K562 (cell line): ENCODE data around the gene CIAO1. TPM values are rescaled to one million over a fixed set of nuclear protein-coding genes. Genes with fewer than 3 reads are reported as not detected.

Experiments used
- ATAC-seq: fragments of 200-7000 bp; cut with Tn5 transposase; 3 replicates; pipeline ENCODE4 v1.9.1; 2020; ENCODE audit warnings: moderate library complexity
- BruUV-seq: library from RNA; stranded (reverse); fragments of 400-500 nt; replicated peaks from 2 replicates; lab custom pipeline; 2021; lab: Mats Ljungman, UMichigan
- CTCF ChIA-PET: fragments of 300-600 bp; formaldehyde crosslinking; extraction: SDS; loops from one replicate; lab custom pipeline; 2021; ENCODE audit warnings: low intra/inter-chr PET ratio; lab: Yijun Ruan, JAX
- POLR2A ChIA-PET: fragments of 300-600, 350-650 bp; sonication (Branson Sonifier 250); formaldehyde crosslinking; extraction: SDS; loops from one replicate; lab custom pipeline; 2021; ENCODE audit warnings: antibody characterized with exemption, inconsistent platforms; lab: Yijun Ruan, JAX
- DNase-seq, 4 experiments: peaks; one replicate each; pipeline versions ENCODE4 v3.0.0 to v3.0.0-alpha.2; 2011 to 2018; ENCODE audit warnings: low spot score in 3 of 4, mixed read lengths in 3 of 4; ENCODE audit errors: extremely low read depth in 1 of 4
- FAIRE-seq: peaks from 2 replicates; lab custom pipeline; 2011; peaks lifted over from hg19 to GRCh38; lab: Jason Lieb, UNC
- H2AFZ ChIP-seq: 2 replicates; pipeline ENCODE4 v1.6.0; 2011; ENCODE audit warnings: low read depth, low read length, control low read depth, inconsistent platforms
- H3K27ac ChIP-seq: fragments of 200-600 bp; 3 replicates; pipeline ENCODE4 v1.8.0; 2011; ENCODE audit warnings: low read depth, mild to moderate bottlenecking, control low read depth, inconsistent platforms, low read length, moderate library complexity, mixed read lengths; ENCODE audit errors: extremely low read depth
- H3K27me3 ChIP-seq, 2 experiments: fragments of 300-600 bp in 1 of 2; 2 replicates in 1 of 2; 3 replicates in 1 of 2; pipeline versions ENCODE4 v1.6.0 to v1.8.0; 2011; ENCODE audit warnings: inconsistent platforms in 2 of 2, low read length in 2 of 2, mild to moderate bottlenecking in 1 of 2, mixed read lengths in 1 of 2, moderate library complexity in 1 of 2; ENCODE audit not compliant: control insufficient read depth in 2 of 2, insufficient read depth in 2 of 2
- H3K36me3 ChIP-seq: fragments of 300-600 bp; 3 replicates; pipeline ENCODE4 v1.8.0; 2011; ENCODE audit warnings: mild to moderate bottlenecking, low read length, inconsistent platforms; ENCODE audit not compliant: control insufficient read depth, insufficient read depth
- H3K4me1 ChIP-seq, 2 experiments: fragments of 200-600 bp in 1 of 2; replicated peaks in 1 of 2; 2 replicates in 1 of 2; 3 replicates in 1 of 2; pipeline versions ENCODE4 v1.5.1 to v1.8.0; 2011; ENCODE audit warnings: inconsistent platforms in 2 of 2, low read length in 2 of 2, mild to moderate bottlenecking in 1 of 2, mixed read lengths in 1 of 2, moderate library complexity in 1 of 2; ENCODE audit not compliant: control insufficient read depth in 2 of 2, insufficient read depth in 2 of 2
- H3K4me2 ChIP-seq: 2 replicates; pipeline ENCODE4 v1.6.1; 2011; ENCODE audit warnings: low read length, control low read depth, inconsistent platforms, mixed read lengths; ENCODE audit not compliant: insufficient read depth
- H3K4me3 ChIP-seq: fragments of 200-600 bp; sonication (generic), shearing (Covaris generic); 2 replicates; pipeline ENCODE4 v1.5.1; 2016; ENCODE audit warnings: control low read depth, inconsistent platforms
- H3K79me2 ChIP-seq: fragments of 200-600 bp; 3 replicates; pipeline ENCODE4 v1.8.0; 2011; ENCODE audit warnings: low read length, inconsistent platforms; ENCODE audit not compliant: control insufficient read depth, insufficient read depth
- H3K9ac ChIP-seq, 2 experiments: 2 replicates each; pipeline versions ENCODE4 v1.6.0 to v1.6.1; 2011; ENCODE audit warnings: low read depth in 2 of 2, low read length in 2 of 2, control low read depth in 1 of 2, inconsistent platforms in 1 of 2, mild to moderate bottlenecking in 1 of 2, mixed read lengths in 1 of 2; ENCODE audit not compliant: insufficient read depth in 1 of 2
- H3K9me1 ChIP-seq: one replicate; pipeline ENCODE4 v1.6.0; 2011; ENCODE audit warnings: inconsistent platforms, mild to moderate bottlenecking, low read length, moderate library complexity; ENCODE audit not compliant: control insufficient read depth, insufficient read depth
- H3K9me3 ChIP-seq: replicated peaks from 2 replicates; pipeline ENCODE4 v1.5.1; 2011; ENCODE audit warnings: low read depth, low read length, inconsistent platforms; ENCODE audit not compliant: control insufficient read depth, insufficient read depth
- H4K20me1 ChIP-seq: replicated peaks from 2 replicates; pipeline ENCODE4 v1.6.1; 2011; ENCODE audit warnings: low read length, inconsistent platforms, mixed read lengths; ENCODE audit not compliant: control insufficient read depth, insufficient read depth
- ASH1L ChIP-seq: fragments of 450-650 bp; IDR thresholded peaks from 2 replicates; pipeline ENCODE4 v1.6.1; 2018; ENCODE audit warnings: borderline replicate concordance, mild to moderate bottlenecking, low read depth; ENCODE audit not compliant: partially characterized antibody
- CEBPZ ChIP-seq: fragments of 150-350 bp; IDR thresholded peaks from 2 replicates; pipeline ENCODE4 v1.6.1; 2014; ENCODE audit warnings: low read depth, mild to moderate bottlenecking, low read length, borderline replicate concordance
- MXD1 ChIP-seq: fragments of 250-450 bp; sonication (Bioruptor Pico); IDR thresholded peaks from 2 replicates; pipeline ENCODE4 v1.8.0; 2021; ENCODE audit warnings: borderline replicate concordance, mild to moderate bottlenecking, moderate library complexity; ENCODE audit not compliant: poor library complexity, severe bottlenecking
- REST ChIP-seq, 2 experiments: fragments of 450-650 bp; formaldehyde crosslinking in 1 of 2; IDR thresholded peaks; 2 replicates each; pipeline versions ENCODE4 v1.4.0 to v1.6.1; 2014 to 2020; ENCODE audit warnings: mild to moderate bottlenecking in 2 of 2, borderline replicate concordance in 1 of 2, low read depth in 1 of 2
- SMARCA5 ChIP-seq: fragments of 450-650 bp; IDR thresholded peaks from 2 replicates; pipeline ENCODE4 v1.6.1; 2016
- SRSF3 ChIP-seq: fragments of 200-400 bp; formaldehyde crosslinking; IDR thresholded peaks from 2 replicates; pipeline ENCODE4 v1.6.1; 2016; ENCODE audit warnings: mild to moderate bottlenecking, low read length, moderate library complexity; ENCODE audit not compliant: insufficient read depth
- ZNF639 ChIP-seq, 2 experiments: fragments of 200-800 bp in 1 of 2; sonication (Bioruptor generic) in 1 of 2; sonication (generic) in 1 of 2; formaldehyde crosslinking in 1 of 2; IDR thresholded peaks in 1 of 2; conservative IDR thresholded peaks in 1 of 2; 2 replicates each; pipeline versions ENCODE4 v1.5.0 to v1.6.1; 2016 to 2020; ENCODE audit warnings: missing compliant biosample characterization in 1 of 2, missing genetic modification characterization in 1 of 2, missing genetic modification reagents in 1 of 2
- WGBS: fragments of 100-300 bp; shearing (Covaris generic); methylation state at CpG from one replicate; pipeline ENCODE4 v1.1.6; 2016; ENCODE audit warnings: low coverage, mixed read lengths; ENCODE audit not compliant: insufficient coverage; ENCODE audit errors: missing lambda C conversion rate; 5-methylcytosine and 5-hydroxymethylcytosine counted together
- in situ Hi-C: fragments of 300-500 bp; cut with MboI; formaldehyde crosslinking; loops from 4 replicates; pipeline ENCODE4 v1.15.0; 2018; ENCODE audit warnings: inconsistent platforms, mixed read lengths
- intact Hi-C: fragments of 100-400 bp; cut with micrococcal nuclease; formaldehyde crosslinking; loops from 2 replicates; pipeline ENCODE4 v1.14.2; 2022
- polyA plus RNA-seq, 8 experiments: library from polyadenylated mRNA; depleted of rRNA in 4 of 8; stranded (reverse) in 5 of 8; unstranded in 3 of 8; fragments of >200 nt; fragmentation: Nextera tagmentation in 2 of 8; fragmentation: Illumina TruSeq in 1 of 8; extraction: Ambion mirVana in 2 of 8; extraction: Trizol in 1 of 8; gene quantifications; 2 replicates each; pipeline versions ENCODE4 v1.2.1 to v1.2.3, GENCODE V29; 2011 to 2014; ENCODE audit warnings: inconsistent platforms in 1 of 8, missing spikeins in 1 of 8
- total RNA-seq, 7 experiments: library from RNA; depleted of rRNA in 6 of 7; stranded (reverse); fragments of >200 nt in 6 of 7; fragmentation: Illumina TruSeq in 2 of 7; extraction: Trizol in 2 of 7; gene quantifications; 2 replicates each; pipeline versions ENCODE4 v1.2.1 to v1.2.3, GENCODE V29; 2011 to 2021; ENCODE audit warnings: low replicate concordance in 1 of 7

The CIAO1 gene
- total and polyA plus RNA-seq, 9 of the 15 experiments (the other 6 are each of a cell fraction or from before 2014, with no cell fraction given), result 11.4 to 156 (median 92.8) TPM

- Histone ChIP-seq H3K9me3 (no peaks in the 10 kb centered on the region), H3K27me3 (no peaks in the 10 kb centered on the region), H3K9ac (no peak overlapping the region), H3K9me1 (peaks cover 3% of the 10 kb centered on the region), H4K20me1 (no peaks in the 10 kb centered on the region), H3K79me2 (no peaks in the 10 kb centered on the region), H3K4me1 (no peaks in the 10 kb centered on the region), H3K4me2 (no peak overlapping the region), H3K36me3 (no peaks in the 10 kb centered on the region; the same call in 2 of the 3 replicates), H3K4me3 (no peak overlapping the region), H2AFZ (no peak overlapping the region), H3K27ac (no peak overlapping the region)
- DNase-seq (no peak), FAIRE-seq (no peak), ATAC-seq (no peak)
- POLR2A ChIA-PET, result interaction anchor here (0.9 to 3.5 kb wide), 6 partner anchors 9 to 31 kb away, joined by 4 to 14 read pairs (median 5); partner anchors contain the start of gene STARD7
- CTCF ChIA-PET, result no interaction called here
- in situ Hi-C loops, result no loop called here
- intact Hi-C loops, result no loop called here
- BruUV-seq, result no TSS peak
- 21% methylated on average over 3 of the region's 3 CpGs for WGBS
- no peak for TF ChIP-seq MXD1 (CRISPR knock-in tag)
- TF ChIP-seq ZNF639 (CRISPR knock-in tag; conservative IDR thresholded peaks at IDR 0.05 in 1 of 2, IDR thresholded peaks at IDR 0.05 in 1 of 2), result no peak
- no peak for TF ChIP-seq REST (IDR thresholded peaks at IDR 0.05; ENCODE audit: borderline replicate concordance)
- no peak for TF ChIP-seq REST (CRISPR knock-in tag; IDR thresholded peaks at IDR 0.05; ENCODE audit: low read depth)
- no peak for TF ChIP-seq SMARCA5
- TF ChIP-seq SRSF3, result no peak
- TF ChIP-seq CEBPZ, result no peak
- TF ChIP-seq ASH1L, result no peak
Measured at GRCh38 chr2:96239091-96239490, 26.9 kb upstream of the CIAO1 start.
